WERI-Rb-1 (cell line): ENCODE data around the gene PLK3.

Source experiments
- DNase-seq: peaks from one replicate; pipeline ENCODE4 v3.0.0-alpha.2; 2020
- H3K27ac ChIP-seq: fragments of 250-450 bp; sonication (Bioruptor Pico); 2 replicates; pipeline ENCODE4 v1.5.1; 2020; ENCODE audit warnings: mild to moderate bottlenecking, moderate library complexity
- H3K27me3 ChIP-seq: fragments of 250-450 bp; sonication (Bioruptor Pico); 2 replicates; pipeline ENCODE4 v1.5.1; 2021; ENCODE audit warnings: mild to moderate bottlenecking, low read depth, moderate library complexity; ENCODE audit not compliant: insufficient read depth, severe bottlenecking
- H3K36me3 ChIP-seq: fragments of 250-450 bp; sonication (Bioruptor Pico); 2 replicates; pipeline ENCODE4 v1.5.1; 2020; ENCODE audit warnings: mild to moderate bottlenecking, moderate library complexity
- H3K4me3 ChIP-seq: 2 replicates; pipeline ENCODE4 v1.5.1; 2011; ENCODE audit warnings: low read depth, mild to moderate bottlenecking, control low read depth, low read length
- H3K9me3 ChIP-seq: fragments of 250-450 bp; sonication (Bioruptor Pico); 2 replicates; pipeline ENCODE4 v1.5.1; 2021; ENCODE audit warnings: mild to moderate bottlenecking, moderate library complexity; ENCODE audit not compliant: severe bottlenecking
- CTCF ChIP-seq: IDR thresholded peaks from 2 replicates; pipeline ENCODE4 v1.5.1; 2011; ENCODE audit warnings: low read depth, mild to moderate bottlenecking, control low read depth, inconsistent platforms, low read length

The PLK3 gene

GRCh38 chr1:44775930-44776729, 24.0 kb upstream of the PLK3 start:
- peak overlapping the region; percentile 73 for H3K4me3 ChIP-seq
- DNase-seq = no peak
- no peaks in the 10 kb centered on the region for H3K27me3 ChIP-seq
- peak overlapping the region; percentile 82 for H3K27ac ChIP-seq
- TF ChIP-seq CTCF = no peak
- H3K9me3 ChIP-seq = no peaks in the 10 kb centered on the region
- peaks cover 52% of the 10 kb centered on the region for H3K36me3 ChIP-seq

GRCh38 chr1:44776730-44777068, 23.5 kb upstream of the PLK3 start:
- peak overlapping the region; percentile 82; the same call in 1 of the 2 replicates for H3K27ac ChIP-seq
- TF ChIP-seq CTCF = no peak
- H3K4me3 ChIP-seq = peak overlapping the region; percentile 73
- peaks cover 56% of the 10 kb centered on the region for H3K36me3 ChIP-seq
- H3K27me3 ChIP-seq = no peaks in the 10 kb centered on the region
- H3K9me3 ChIP-seq = no peaks in the 10 kb centered on the region
- no peak for DNase-seq

- no peak for TF ChIP-seq CTCF
- DNase-seq = no peak
- H3K27me3 ChIP-seq = no peaks in the 10 kb centered on the region
- H3K36me3 ChIP-seq = peaks cover 58% of the 10 kb centered on the region
- no peak overlapping the region for H3K27ac ChIP-seq
- no peak overlapping the region for H3K4me3 ChIP-seq
- no peaks in the 10 kb centered on the region for H3K9me3 ChIP-seq
These were observed 22.6 kb upstream of the PLK3 start for GRCh38 chr1:44777547-44777946.

GRCh38 chr1:44777969-44778635, 22.1 kb upstream of the PLK3 start:
- Histone ChIP-seq H3K27me3 (no peaks in the 10 kb centered on the region), H3K36me3 (peaks cover 58% of the 10 kb centered on the region), H3K9me3 (no peaks in the 10 kb centered on the region), H3K27ac (no peak overlapping the region), H3K4me3 (no peak overlapping the region)
- no peak for DNase-seq
- no peak for TF ChIP-seq CTCF

- DNase-seq = no peak
- no peak for TF ChIP-seq CTCF
- H3K36me3 ChIP-seq = peaks cover 58% of the 10 kb centered on the region
- no peak overlapping the region for H3K27ac ChIP-seq
- no peaks in the 10 kb centered on the region for H3K27me3 ChIP-seq
- no peaks in the 10 kb centered on the region for H3K9me3 ChIP-seq
- no peak overlapping the region for H3K4me3 ChIP-seq
These were observed 21.2 kb upstream of the PLK3 start for GRCh38 chr1:44778705-44779576.
